WTC11 (cell line): ENCODE results near the gene OPA1.

Source experiments
- IRF2 ChIP-seq: sonication (generic); formaldehyde crosslinking; IDR thresholded peaks from 2 replicates; pipeline ENCODE4 v1.8.0; 2022; ENCODE audit warnings: low read depth, missing genetic modification reagents, borderline replicate concordance
- MYBL2 ChIP-seq: sonication (generic); formaldehyde crosslinking; IDR thresholded peaks from 2 replicates; pipeline ENCODE4 v1.8.1; 2023; ENCODE audit warnings: mild to moderate bottlenecking, moderate library complexity, missing genetic modification reagents
- NR1H2 ChIP-seq: sonication (generic); formaldehyde crosslinking; IDR thresholded peaks from 2 replicates; pipeline ENCODE4 v1.9.0; 2021; ENCODE audit warnings: mild to moderate bottlenecking, moderate library complexity, missing genetic modification reagents
- TEAD4 ChIP-seq: sonication (generic); formaldehyde crosslinking; IDR thresholded peaks from 2 replicates; pipeline ENCODE4 v1.8.0; 2022; ENCODE audit warnings: mild to moderate bottlenecking, missing genetic modification reagents
- ZNF121 ChIP-seq: sonication (generic); formaldehyde crosslinking; IDR thresholded peaks from 2 replicates; pipeline ENCODE4 v1.8.0; 2023; ENCODE audit warnings: missing genetic modification reagents
- ZNF232 ChIP-seq: sonication (generic); formaldehyde crosslinking; IDR thresholded peaks from 2 replicates; pipeline ENCODE4 v1.8.0; 2022; ENCODE audit warnings: mild to moderate bottlenecking, missing genetic modification reagents
- ZNF512 ChIP-seq: sonication (generic); formaldehyde crosslinking; IDR thresholded peaks from 2 replicates; pipeline ENCODE4 v1.8.1; 2022; ENCODE audit warnings: missing genetic modification reagents, borderline replicate concordance
- TF ChIP-seq, protein P1 (sequence below): sonication (generic); formaldehyde crosslinking; IDR thresholded peaks from 2 replicates; pipeline ENCODE4 v1.8.0; 2022; ENCODE audit warnings: mild to moderate bottlenecking, missing genetic modification reagents
- TF ChIP-seq, protein P2 (sequence below): fragments of 200-600 bp; IDR thresholded peaks from 2 replicates; pipeline ENCODE4 v1.8.0; 2022; ENCODE audit warnings: antibody characterized with exemption
- TF ChIP-seq, protein P3 (sequence below): sonication (generic); formaldehyde crosslinking; IDR thresholded peaks from 2 replicates; pipeline ENCODE4 v1.8.1; 2023; ENCODE audit warnings: mild to moderate bottlenecking, missing genetic modification reagents
- TF ChIP-seq, protein P4 (sequence below): sonication (generic); formaldehyde crosslinking; IDR thresholded peaks from 2 replicates; pipeline ENCODE4 v1.8.0; 2022; ENCODE audit warnings: missing genetic modification reagents

- TF ChIP-seq, protein P1, sequence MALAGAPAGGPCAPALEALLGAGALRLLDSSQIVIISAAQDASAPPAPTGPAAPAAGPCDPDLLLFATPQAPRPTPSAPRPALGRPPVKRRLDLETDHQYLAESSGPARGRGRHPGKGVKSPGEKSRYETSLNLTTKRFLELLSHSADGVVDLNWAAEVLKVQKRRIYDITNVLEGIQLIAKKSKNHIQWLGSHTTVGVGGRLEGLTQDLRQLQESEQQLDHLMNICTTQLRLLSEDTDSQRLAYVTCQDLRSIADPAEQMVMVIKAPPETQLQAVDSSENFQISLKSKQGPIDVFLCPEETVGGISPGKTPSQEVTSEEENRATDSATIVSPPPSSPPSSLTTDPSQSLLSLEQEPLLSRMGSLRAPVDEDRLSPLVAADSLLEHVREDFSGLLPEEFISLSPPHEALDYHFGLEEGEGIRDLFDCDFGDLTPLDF = no peak
- TF ChIP-seq, protein P2, sequence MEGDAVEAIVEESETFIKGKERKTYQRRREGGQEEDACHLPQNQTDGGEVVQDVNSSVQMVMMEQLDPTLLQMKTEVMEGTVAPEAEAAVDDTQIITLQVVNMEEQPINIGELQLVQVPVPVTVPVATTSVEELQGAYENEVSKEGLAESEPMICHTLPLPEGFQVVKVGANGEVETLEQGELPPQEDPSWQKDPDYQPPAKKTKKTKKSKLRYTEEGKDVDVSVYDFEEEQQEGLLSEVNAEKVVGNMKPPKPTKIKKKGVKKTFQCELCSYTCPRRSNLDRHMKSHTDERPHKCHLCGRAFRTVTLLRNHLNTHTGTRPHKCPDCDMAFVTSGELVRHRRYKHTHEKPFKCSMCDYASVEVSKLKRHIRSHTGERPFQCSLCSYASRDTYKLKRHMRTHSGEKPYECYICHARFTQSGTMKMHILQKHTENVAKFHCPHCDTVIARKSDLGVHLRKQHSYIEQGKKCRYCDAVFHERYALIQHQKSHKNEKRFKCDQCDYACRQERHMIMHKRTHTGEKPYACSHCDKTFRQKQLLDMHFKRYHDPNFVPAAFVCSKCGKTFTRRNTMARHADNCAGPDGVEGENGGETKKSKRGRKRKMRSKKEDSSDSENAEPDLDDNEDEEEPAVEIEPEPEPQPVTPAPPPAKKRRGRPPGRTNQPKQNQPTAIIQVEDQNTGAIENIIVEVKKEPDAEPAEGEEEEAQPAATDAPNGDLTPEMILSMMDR = no peak
- TF ChIP-seq ZNF512 (CRISPR knock-in tag) (no peak), NR1H2 (CRISPR knock-in tag) (no peak), TEAD4 (CRISPR knock-in tag) (no peak), MYBL2 (CRISPR knock-in tag) (no peak), IRF2 (CRISPR knock-in tag) (no peak), ZNF232 (no peak), ZNF121 (CRISPR knock-in tag) (no peak)
- TF ChIP-seq, protein P3, sequence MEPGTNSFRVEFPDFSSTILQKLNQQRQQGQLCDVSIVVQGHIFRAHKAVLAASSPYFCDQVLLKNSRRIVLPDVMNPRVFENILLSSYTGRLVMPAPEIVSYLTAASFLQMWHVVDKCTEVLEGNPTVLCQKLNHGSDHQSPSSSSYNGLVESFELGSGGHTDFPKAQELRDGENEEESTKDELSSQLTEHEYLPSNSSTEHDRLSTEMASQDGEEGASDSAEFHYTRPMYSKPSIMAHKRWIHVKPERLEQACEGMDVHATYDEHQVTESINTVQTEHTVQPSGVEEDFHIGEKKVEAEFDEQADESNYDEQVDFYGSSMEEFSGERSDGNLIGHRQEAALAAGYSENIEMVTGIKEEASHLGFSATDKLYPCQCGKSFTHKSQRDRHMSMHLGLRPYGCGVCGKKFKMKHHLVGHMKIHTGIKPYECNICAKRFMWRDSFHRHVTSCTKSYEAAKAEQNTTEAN (CRISPR knock-in tag) = no peak
- TF ChIP-seq, protein P4, sequence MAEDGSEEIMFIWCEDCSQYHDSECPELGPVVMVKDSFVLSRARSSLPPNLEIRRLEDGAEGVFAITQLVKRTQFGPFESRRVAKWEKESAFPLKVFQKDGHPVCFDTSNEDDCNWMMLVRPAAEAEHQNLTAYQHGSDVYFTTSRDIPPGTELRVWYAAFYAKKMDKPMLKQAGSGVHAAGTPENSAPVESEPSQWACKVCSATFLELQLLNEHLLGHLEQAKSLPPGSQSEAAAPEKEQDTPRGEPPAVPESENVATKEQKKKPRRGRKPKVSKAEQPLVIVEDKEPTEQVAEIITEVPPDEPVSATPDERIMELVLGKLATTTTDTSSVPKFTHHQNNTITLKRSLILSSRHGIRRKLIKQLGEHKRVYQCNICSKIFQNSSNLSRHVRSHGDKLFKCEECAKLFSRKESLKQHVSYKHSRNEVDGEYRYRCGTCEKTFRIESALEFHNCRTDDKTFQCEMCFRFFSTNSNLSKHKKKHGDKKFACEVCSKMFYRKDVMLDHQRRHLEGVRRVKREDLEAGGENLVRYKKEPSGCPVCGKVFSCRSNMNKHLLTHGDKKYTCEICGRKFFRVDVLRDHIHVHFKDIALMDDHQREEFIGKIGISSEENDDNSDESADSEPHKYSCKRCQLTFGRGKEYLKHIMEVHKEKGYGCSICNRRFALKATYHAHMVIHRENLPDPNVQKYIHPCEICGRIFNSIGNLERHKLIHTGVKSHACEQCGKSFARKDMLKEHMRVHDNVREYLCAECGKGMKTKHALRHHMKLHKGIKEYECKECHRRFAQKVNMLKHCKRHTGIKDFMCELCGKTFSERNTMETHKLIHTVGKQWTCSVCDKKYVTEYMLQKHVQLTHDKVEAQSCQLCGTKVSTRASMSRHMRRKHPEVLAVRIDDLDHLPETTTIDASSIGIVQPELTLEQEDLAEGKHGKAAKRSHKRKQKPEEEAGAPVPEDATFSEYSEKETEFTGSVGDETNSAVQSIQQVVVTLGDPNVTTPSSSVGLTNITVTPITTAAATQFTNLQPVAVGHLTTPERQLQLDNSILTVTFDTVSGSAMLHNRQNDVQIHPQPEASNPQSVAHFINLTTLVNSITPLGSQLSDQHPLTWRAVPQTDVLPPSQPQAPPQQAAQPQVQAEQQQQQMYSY = no peak
These were observed 88.6 kb downstream of the OPA1 start for GRCh38 chr3:193681631-193682030.
